ENCODE measurements around the gene SOAT2.

DNA sequence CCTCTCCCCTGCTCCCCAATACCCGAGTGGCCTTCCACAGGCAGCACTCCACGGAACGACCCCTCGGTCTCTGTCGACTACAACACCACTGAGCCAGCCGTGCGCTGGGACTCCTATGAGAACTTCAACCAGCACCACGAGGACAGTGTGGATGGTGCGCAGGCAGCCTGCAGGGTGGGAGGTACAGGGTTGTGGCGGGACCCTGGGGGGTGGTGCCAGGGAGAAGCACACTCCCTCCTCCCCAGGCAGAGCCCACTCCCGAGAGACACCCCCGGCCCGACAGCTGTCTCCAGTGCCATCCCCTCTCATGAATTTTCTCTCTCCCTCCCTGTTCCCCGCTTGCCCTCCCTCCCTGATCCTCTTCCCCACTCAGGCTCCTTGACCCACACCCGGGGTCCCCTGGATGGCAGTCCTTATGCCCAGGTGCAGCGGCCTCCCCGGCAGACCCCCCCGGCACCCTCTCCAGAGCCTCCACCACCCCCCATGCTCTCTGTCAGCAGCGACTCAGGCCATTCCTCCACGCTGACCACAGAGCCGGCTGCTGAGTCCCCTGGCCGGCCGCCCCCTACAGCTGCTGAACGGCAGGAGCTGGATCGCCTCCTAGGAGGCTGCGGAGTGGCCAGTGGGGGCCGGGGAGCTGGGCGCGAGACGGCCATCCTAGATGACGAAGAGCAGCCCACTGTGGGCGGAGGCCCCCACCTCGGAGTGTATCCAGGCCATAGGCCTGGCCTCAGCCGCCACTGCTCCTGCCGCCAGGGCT lies 44.4 kb upstream of the SOAT2 start:
- no peak for TF ChIP-seq TAF1 (IDR thresholded peaks at IDR 0.05; ENCODE audit: borderline replicate concordance, insufficient read depth, low read length)
- no peak for TF ChIP-seq POLR2AphosphoS5 (IDR thresholded peaks at IDR 0.05; ENCODE audit: low read depth, low read length)
- no peak for TF ChIP-seq SIN3A (IDR thresholded peaks at IDR 0.05; ENCODE audit: borderline replicate concordance, insufficient read depth, low read length)
- TF ChIP-seq, protein P1, sequence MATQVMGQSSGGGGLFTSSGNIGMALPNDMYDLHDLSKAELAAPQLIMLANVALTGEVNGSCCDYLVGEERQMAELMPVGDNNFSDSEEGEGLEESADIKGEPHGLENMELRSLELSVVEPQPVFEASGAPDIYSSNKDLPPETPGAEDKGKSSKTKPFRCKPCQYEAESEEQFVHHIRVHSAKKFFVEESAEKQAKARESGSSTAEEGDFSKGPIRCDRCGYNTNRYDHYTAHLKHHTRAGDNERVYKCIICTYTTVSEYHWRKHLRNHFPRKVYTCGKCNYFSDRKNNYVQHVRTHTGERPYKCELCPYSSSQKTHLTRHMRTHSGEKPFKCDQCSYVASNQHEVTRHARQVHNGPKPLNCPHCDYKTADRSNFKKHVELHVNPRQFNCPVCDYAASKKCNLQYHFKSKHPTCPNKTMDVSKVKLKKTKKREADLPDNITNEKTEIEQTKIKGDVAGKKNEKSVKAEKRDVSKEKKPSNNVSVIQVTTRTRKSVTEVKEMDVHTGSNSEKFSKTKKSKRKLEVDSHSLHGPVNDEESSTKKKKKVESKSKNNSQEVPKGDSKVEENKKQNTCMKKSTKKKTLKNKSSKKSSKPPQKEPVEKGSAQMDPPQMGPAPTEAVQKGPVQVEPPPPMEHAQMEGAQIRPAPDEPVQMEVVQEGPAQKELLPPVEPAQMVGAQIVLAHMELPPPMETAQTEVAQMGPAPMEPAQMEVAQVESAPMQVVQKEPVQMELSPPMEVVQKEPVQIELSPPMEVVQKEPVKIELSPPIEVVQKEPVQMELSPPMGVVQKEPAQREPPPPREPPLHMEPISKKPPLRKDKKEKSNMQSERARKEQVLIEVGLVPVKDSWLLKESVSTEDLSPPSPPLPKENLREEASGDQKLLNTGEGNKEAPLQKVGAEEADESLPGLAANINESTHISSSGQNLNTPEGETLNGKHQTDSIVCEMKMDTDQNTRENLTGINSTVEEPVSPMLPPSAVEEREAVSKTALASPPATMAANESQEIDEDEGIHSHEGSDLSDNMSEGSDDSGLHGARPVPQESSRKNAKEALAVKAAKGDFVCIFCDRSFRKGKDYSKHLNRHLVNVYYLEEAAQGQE (IDR thresholded peaks at IDR 0.05; ENCODE audit: insufficient read depth in 1 of 2, low read depth in 2 of 2, low read length in 2 of 2) = no peak
- TF ChIP-seq FOXP2 (optimal IDR thresholded peaks at IDR 0.05; ENCODE audit: borderline replicate concordance, extremely low read depth, extremely low read length, insufficient read depth) = no peak
